ENCODE data around the gene ZNF467. TPM values are rescaled to one million over a fixed set of nuclear protein-coding genes. Genes with fewer than 3 reads are reported as not detected.

Gene ZNF467
- total RNA-seq, 1 donor from 2014 or later = 3.5 TPM

DNA sequence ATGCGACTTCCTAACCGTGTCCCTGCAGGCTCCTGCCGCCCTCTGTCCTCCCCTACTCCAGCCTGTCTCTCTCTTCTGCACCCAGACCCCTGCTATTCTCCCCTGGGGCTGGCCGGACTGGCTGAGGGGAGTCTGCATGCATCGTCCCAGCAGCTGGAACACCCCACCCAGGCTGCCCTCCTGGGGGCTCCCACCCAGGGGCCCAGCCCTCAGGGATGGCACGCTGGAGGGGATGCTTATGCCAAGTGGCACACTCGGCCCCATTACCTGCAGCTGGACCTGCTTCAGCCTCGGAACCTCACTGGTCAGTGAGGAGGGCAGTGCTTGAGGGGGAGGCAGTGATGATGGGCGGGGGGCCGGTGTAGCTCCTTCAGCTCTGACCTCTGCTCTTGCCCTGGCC is 21.7 kb upstream of the ZNF467 start:
- no peak for TF ChIP-seq CTCF (IDR thresholded peaks at IDR 0.05)
- H3K27me3 Mint-ChIP-seq (ENCODE audit: low read depth) = peaks cover 3% of the 10 kb centered on the region
- no peaks in the 10 kb centered on the region for H3K36me3 Mint-ChIP-seq (ENCODE audit: low read depth)
- no peaks in the 10 kb centered on the region for H3K9me3 Mint-ChIP-seq (ENCODE audit: low read depth)
- no peaks in the 10 kb centered on the region for H3K4me1 Mint-ChIP-seq (ENCODE audit: low read depth)
- H3K27ac Mint-ChIP-seq (ENCODE audit: unreplicated experiment) = no peak overlapping the region
- DNase-seq (ENCODE audit: low spot score) = no peak
- H3K4me3 Mint-ChIP-seq (ENCODE audit: unreplicated experiment) = no peak overlapping the region

DNA sequence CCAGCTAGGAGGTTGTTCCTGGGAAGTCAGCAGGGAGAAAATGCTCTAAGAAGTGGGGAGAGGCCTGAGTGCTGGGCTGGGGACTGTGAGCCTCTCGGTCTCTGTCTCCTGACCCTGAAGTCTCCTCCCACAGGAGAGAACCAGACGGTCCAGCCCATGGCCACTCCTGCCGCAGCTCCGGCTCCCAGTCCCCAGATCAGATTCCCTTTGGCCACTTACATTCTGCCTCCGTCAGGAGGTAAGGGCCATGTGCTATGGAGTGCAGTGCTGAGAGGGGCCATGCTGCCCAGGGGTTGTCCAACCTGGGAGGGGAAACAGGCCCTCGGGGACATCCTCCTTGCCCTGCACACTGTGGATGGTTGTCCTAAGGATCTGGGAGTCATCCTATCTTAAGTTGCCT is 21.3 kb upstream of the ZNF467 start:
- Mint-ChIP-seq H3K9me3 (ENCODE audit: low read depth) (no peaks in the 10 kb centered on the region), H3K27me3 (ENCODE audit: low read depth) (peaks cover 6% of the 10 kb centered on the region), H3K4me1 (ENCODE audit: low read depth) (no peaks in the 10 kb centered on the region), H3K27ac (ENCODE audit: unreplicated experiment) (no peak overlapping the region), H3K36me3 (ENCODE audit: low read depth) (no peaks in the 10 kb centered on the region), H3K4me3 (ENCODE audit: unreplicated experiment) (no peak overlapping the region)
- no peak for DNase-seq (ENCODE audit: low spot score)
- TF ChIP-seq CTCF (IDR thresholded peaks at IDR 0.05) = no peak

- no peak overlapping the region for H3K27ac Mint-ChIP-seq (ENCODE audit: unreplicated experiment)
Observed at GRCh38 chr7:149793261-149793660, 19.9 kb upstream of the ZNF467 start.

DNA sequence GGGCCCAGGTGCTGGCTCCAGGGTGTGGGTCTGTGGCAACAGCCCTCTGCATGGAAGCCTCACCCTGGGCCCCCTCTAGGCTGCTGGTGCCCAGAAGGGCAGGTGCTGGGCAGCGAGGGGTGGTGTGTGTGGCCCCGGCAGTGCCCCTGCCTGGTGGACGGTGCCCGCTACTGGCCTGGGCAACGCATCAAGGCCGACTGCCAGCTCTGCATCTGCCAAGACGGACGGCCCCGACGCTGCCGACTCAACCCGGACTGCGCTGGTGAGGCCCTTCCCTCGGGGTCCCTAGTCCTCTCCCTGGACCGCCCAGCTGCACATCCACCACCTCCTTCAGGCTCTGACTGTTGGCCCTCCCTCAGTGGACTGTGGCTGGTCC is 18.8 kb upstream of the ZNF467 start:
- TF ChIP-seq CTCF (IDR thresholded peaks at IDR 0.05) = no peak
- Mint-ChIP-seq H3K27ac (ENCODE audit: unreplicated experiment) (no peak overlapping the region), H3K36me3 (ENCODE audit: low read depth) (no peaks in the 10 kb centered on the region), H3K27me3 (ENCODE audit: low read depth) (peaks cover 23% of the 10 kb centered on the region), H3K4me1 (ENCODE audit: low read depth) (no peaks in the 10 kb centered on the region), H3K9me3 (ENCODE audit: low read depth) (no peaks in the 10 kb centered on the region), H3K4me3 (ENCODE audit: unreplicated experiment) (no peak overlapping the region)
- no peak for DNase-seq (ENCODE audit: low spot score)

More at GRCh38 chr7:149793261-149793660, 19.9 kb upstream of the ZNF467 start:
- peaks cover 17% of the 10 kb centered on the region for H3K27me3 Mint-ChIP-seq (ENCODE audit: low read depth)
- no peak for DNase-seq (ENCODE audit: low spot score)
- H3K36me3 Mint-ChIP-seq (ENCODE audit: low read depth) = no peaks in the 10 kb centered on the region
- no peaks in the 10 kb centered on the region for H3K9me3 Mint-ChIP-seq (ENCODE audit: low read depth)
- H3K4me3 Mint-ChIP-seq (ENCODE audit: unreplicated experiment) = no peak overlapping the region
- TF ChIP-seq CTCF (IDR thresholded peaks at IDR 0.05) = no peak
- no peaks in the 10 kb centered on the region for H3K4me1 Mint-ChIP-seq (ENCODE audit: low read depth)

GRCh38 chr7:149791411-149792219 is 18.2 kb upstream of the ZNF467 start:
- no peak for DNase-seq (ENCODE audit: low spot score)
- Mint-ChIP-seq H3K4me1 (ENCODE audit: low read depth) (no peaks in the 10 kb centered on the region), H3K36me3 (ENCODE audit: low read depth) (no peaks in the 10 kb centered on the region), H3K9me3 (ENCODE audit: low read depth) (no peaks in the 10 kb centered on the region), H3K27me3 (ENCODE audit: low read depth) (peaks cover 23% of the 10 kb centered on the region), H3K4me3 (ENCODE audit: unreplicated experiment) (no peak overlapping the region), H3K27ac (ENCODE audit: unreplicated experiment) (no peak overlapping the region)
- TF ChIP-seq CTCF (IDR thresholded peaks at IDR 0.05) = no peak

All from chondrocyte (in vitro differentiated cells).